Endothelial cell (in vitro differentiated cells): ENCODE results near the gene ARHGAP33. TPM values are rescaled to one million over a fixed set of nuclear protein-coding genes. Genes with fewer than 3 reads are reported as not detected.

ENCODE experiments used
- DNase-seq: peaks from one replicate; pipeline ENCODE4 v3.0.0; 2021; ENCODE audit warnings: low spot score
- H3K27ac Mint-ChIP-seq: one replicate; pipeline ENCODE4 v1.8.0; 2021; ENCODE audit warnings: mixed read lengths, inconsistent platforms; ENCODE audit not compliant: unreplicated experiment
- H3K27me3 Mint-ChIP-seq: one replicate; pipeline ENCODE4 v1.8.0; 2021; ENCODE audit warnings: mild to moderate bottlenecking, moderate library complexity, mixed read lengths, inconsistent platforms; ENCODE audit not compliant: unreplicated experiment
- H3K36me3 Mint-ChIP-seq: one replicate; pipeline ENCODE4 v1.8.0; 2021; ENCODE audit warnings: mild to moderate bottlenecking, low read depth, mixed read lengths, inconsistent platforms; ENCODE audit not compliant: unreplicated experiment
- H3K4me1 Mint-ChIP-seq: one replicate; pipeline ENCODE4 v1.8.0; 2021; ENCODE audit warnings: mild to moderate bottlenecking, mixed read lengths, inconsistent platforms; ENCODE audit not compliant: unreplicated experiment
- H3K4me3 Mint-ChIP-seq: one replicate; pipeline ENCODE4 v1.8.0; 2021; ENCODE audit warnings: mild to moderate bottlenecking, mixed read lengths, inconsistent platforms; ENCODE audit not compliant: unreplicated experiment
- H3K9me3 Mint-ChIP-seq: one replicate; pipeline ENCODE4 v1.8.0; 2021; ENCODE audit warnings: mixed read lengths, inconsistent platforms; ENCODE audit not compliant: unreplicated experiment
- CTCF ChIP-seq: fragments of 200-600 bp; sonication (generic); IDR thresholded peaks from one replicate; pipeline ENCODE4 v1.5.0; 2021; ENCODE audit warnings: antibody characterized with exemption; ENCODE audit not compliant: unreplicated experiment
- total RNA-seq: library from RNA; stranded (reverse); fragmentation: NEBNext Ultra II Directional; extraction: Animal tissue kit (Norgen Biotek cat#: 25700); gene quantifications from one replicate; pipeline ENCODE4 v1.2.1, GENCODE V29; 2021; ENCODE audit not compliant: unreplicated experiment

ARHGAP33 gene
- total RNA-seq, 1 donor from 2014 or later = 8.5 TPM

- no peak for TF ChIP-seq CTCF
- DNase-seq = no peak
- Mint-ChIP-seq H3K27me3 (peaks cover 17% of the 10 kb centered on the region), H3K27ac (peak overlapping the region; percentile 99), H3K36me3 (peaks cover 11% of the 10 kb centered on the region), H3K4me3 (peak overlapping the region; percentile 98), H3K4me1 (peaks cover 36% of the 10 kb centered on the region), H3K9me3 (no peaks in the 10 kb centered on the region)
These were observed 28.8 kb upstream of the ARHGAP33 start for GRCh38 chr19:35746531-35746930.

- no peak for TF ChIP-seq CTCF
- Mint-ChIP-seq H3K4me3 (peak within 1 kb of the TSS; percentile 97), H3K27ac (peak within 1 kb of the TSS; percentile 73), H3K27me3 (peaks cover 16% of the 10 kb centered on the region), H3K36me3 (peaks cover 7% of the 10 kb centered on the region), H3K9me3 (no peaks in the 10 kb centered on the region), H3K4me1 (peaks cover 31% of the 10 kb centered on the region)
- DNase-seq = peak; percentile 96
These were observed 27.0 kb upstream of the ARHGAP33 start, which contains the start of gene LIN37 for GRCh38 chr19:35748106-35749020. TSS of gene LIN37 (plus strand) at chr19:35748576. CDS start at chr19:35748725, 149 bp downstream.

- Mint-ChIP-seq H3K27me3 (peaks cover 18% of the 10 kb centered on the region), H3K27ac (no peak overlapping the region), H3K4me1 (peaks cover 26% of the 10 kb centered on the region), H3K9me3 (no peaks in the 10 kb centered on the region), H3K4me3 (no peak overlapping the region), H3K36me3 (peaks cover 14% of the 10 kb centered on the region)
- no peak for DNase-seq
- TF ChIP-seq CTCF = no peak
These were observed 25.2 kb upstream of the ARHGAP33 start for GRCh38 chr19:35750167-35750566.

GRCh38 chr19:35751839-35752745 is 23.3 kb upstream of the ARHGAP33 start:
- peaks cover 24% of the 10 kb centered on the region for H3K4me1 Mint-ChIP-seq
- H3K36me3 Mint-ChIP-seq = peaks cover 11% of the 10 kb centered on the region
- no peak overlapping the region for H3K4me3 Mint-ChIP-seq
- TF ChIP-seq CTCF = no peak
- no peak overlapping the region for H3K27ac Mint-ChIP-seq
- H3K9me3 Mint-ChIP-seq = no peaks in the 10 kb centered on the region
- DNase-seq = no peak
- H3K27me3 Mint-ChIP-seq = peaks cover 23% of the 10 kb centered on the region
